Measurements from ENCODE around the gene IL1RAPL1. TPM values are rescaled to one million over a fixed set of nuclear protein-coding genes. Genes with fewer than 3 reads are reported as not detected.

The IL1RAPL1 gene
- total and polyA plus RNA-seq, 2 donors (not counting 1 experiment from before 2014, with no cell fraction given) = 0.25 to 2.8 TPM

DNA sequence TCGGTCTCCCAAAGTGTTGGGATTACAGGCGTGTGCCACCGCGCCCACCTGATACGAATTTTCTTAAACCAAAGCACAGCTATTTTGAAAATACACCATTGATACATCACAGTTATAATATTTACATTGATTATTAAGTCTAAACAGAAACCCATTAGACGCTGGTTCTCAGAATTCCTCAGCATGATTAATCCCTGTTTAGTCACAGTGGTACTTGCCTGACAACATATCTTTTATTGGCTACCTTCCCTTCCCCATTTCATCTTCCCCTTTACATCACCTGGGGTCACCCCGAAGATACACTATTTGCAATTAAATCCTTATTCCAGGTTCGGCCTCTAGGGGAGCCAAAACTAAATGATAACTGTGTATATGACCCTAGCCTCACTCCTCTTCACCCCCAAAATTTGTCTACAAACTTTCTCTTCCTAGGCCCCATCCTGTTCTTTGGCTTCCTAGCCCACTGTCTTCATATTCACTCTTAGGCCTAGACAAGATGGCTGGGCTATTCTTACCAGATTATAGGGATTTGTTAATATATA is 36.8 kb upstream of the IL1RAPL1 start:
- H4K20me1 ChIP-seq (ENCODE audit: control insufficient read depth, extremely low read depth, insufficient read depth, low read length) = no peaks in the 10 kb centered on the region
- TF ChIP-seq, protein P1, sequence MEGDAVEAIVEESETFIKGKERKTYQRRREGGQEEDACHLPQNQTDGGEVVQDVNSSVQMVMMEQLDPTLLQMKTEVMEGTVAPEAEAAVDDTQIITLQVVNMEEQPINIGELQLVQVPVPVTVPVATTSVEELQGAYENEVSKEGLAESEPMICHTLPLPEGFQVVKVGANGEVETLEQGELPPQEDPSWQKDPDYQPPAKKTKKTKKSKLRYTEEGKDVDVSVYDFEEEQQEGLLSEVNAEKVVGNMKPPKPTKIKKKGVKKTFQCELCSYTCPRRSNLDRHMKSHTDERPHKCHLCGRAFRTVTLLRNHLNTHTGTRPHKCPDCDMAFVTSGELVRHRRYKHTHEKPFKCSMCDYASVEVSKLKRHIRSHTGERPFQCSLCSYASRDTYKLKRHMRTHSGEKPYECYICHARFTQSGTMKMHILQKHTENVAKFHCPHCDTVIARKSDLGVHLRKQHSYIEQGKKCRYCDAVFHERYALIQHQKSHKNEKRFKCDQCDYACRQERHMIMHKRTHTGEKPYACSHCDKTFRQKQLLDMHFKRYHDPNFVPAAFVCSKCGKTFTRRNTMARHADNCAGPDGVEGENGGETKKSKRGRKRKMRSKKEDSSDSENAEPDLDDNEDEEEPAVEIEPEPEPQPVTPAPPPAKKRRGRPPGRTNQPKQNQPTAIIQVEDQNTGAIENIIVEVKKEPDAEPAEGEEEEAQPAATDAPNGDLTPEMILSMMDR (conservative IDR thresholded peaks at IDR 0.05 in 1 of 2, IDR thresholded peaks at IDR 0.05 in 1 of 2; ENCODE audit: low read depth in 1 of 2, low read length in 2 of 2) = no peak
- no peak for TF ChIP-seq EZH2 (IDR thresholded peaks at IDR 0.05; ENCODE audit: low read length, missing control alignments)
- no peaks in the 10 kb centered on the region for H3K27me3 ChIP-seq (ENCODE audit: control insufficient read depth, insufficient read depth, low read length)
- H3K27ac ChIP-seq (ENCODE audit: insufficient read depth, low read length) = no peak overlapping the region
- no peak overlapping the region for H3K4me2 ChIP-seq (ENCODE audit: extremely low read depth, insufficient read depth, low read length)
- H3K36me3 ChIP-seq (ENCODE audit: control insufficient read depth, insufficient read depth, low read length) = no peaks in the 10 kb centered on the region
- no peak overlapping the region for H2AFZ ChIP-seq (ENCODE audit: low read length)
- H3K4me1 ChIP-seq (ENCODE audit: control insufficient read depth, extremely low read depth, insufficient read depth, low read length) = no peaks in the 10 kb centered on the region
- H3K9me3 ChIP-seq (ENCODE audit: control insufficient read depth, insufficient read depth, low read depth, low read length) = no peaks in the 10 kb centered on the region
- no peak overlapping the region for H3K4me3 ChIP-seq (replicated peaks in 1 of 4; ENCODE audit: control extremely low read depth in 1 of 4, insufficient read depth in 1 of 4, low read depth in 3 of 4, low read length in 4 of 4)
- H3K79me2 ChIP-seq (ENCODE audit: control insufficient read depth, insufficient read depth, low read length) = no peaks in the 10 kb centered on the region
- no peak for DNase-seq (ENCODE audit: low read depth in 2 of 2)
- no peak overlapping the region for H3K9ac ChIP-seq (ENCODE audit: insufficient read depth, low read length)

DNA sequence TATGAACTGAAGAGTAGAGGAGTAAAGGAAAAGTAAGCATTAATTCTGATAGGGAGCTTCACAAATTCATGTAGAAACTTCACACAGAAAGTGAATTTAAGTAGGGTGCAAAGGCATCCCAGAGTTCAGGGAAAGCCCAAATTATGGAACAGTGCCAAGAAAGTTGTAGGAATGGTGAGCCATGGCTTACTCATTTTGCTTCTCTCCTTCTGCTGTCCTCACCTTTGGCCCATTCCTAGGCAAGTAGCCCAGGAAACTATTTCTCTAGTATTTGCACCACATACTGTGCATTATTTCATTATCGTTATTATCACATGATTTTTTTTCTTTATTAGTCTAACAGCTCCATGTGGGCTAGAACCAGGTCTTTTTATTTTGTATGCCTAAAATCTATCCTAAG is 34.9 kb upstream of the IL1RAPL1 start:
- DNase-seq (ENCODE audit: low read depth in 2 of 2) = peak; percentile 3 to 17
- H3K27me3 ChIP-seq (ENCODE audit: control insufficient read depth, insufficient read depth, low read length) = no peaks in the 10 kb centered on the region
- TF ChIP-seq, protein P1 (conservative IDR thresholded peaks at IDR 0.05 in 1 of 2, IDR thresholded peaks at IDR 0.05 in 1 of 2; ENCODE audit: low read depth in 1 of 2, low read length in 2 of 2) = no peak
- TF ChIP-seq EZH2 (IDR thresholded peaks at IDR 0.05; ENCODE audit: low read length, missing control alignments) = no peak

DNA sequence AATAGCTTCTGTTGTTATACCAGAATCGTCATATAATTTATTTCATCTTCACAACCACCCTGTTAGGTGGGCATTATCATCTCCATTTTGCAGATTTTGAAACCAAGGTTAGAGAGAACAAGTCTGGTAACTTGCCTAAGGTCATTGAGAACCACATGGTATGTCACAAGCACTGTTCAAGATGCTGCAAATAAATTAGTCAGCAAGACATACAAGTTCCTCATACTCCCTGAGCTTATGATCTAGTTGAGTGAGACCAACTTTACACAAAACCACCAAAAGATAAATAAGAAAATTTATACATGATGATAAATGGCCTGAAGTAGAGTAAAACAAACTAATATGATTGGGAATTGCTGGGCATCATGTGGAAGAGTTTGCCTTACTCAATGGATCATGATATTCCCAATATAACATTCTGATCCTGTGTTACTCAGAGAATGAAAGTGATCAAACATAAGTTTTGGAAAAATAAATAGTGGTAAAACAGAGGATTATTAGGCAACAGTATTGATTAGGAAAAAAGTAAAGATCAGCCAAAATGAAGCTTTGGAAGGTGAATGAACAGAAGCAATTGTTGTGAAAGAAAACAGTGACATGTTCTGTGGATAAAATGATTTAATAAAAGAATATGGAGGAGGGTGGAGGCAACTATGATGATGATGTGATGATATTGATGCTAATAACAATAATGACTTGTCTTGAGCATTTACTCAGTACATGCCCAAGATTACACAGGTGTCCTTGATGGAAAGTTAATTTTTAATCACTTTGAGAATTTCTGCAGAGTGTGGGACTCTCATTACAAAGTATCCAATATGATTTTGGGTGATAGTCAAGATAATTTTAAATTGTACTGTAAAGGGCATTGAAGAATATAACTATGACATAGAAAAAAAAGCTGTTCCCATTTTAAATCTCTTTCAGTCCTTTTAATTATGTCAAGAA is 34.1 kb upstream of the IL1RAPL1 start:
- Histone ChIP-seq H3K36me3 (ENCODE audit: control insufficient read depth, insufficient read depth, low read length) (no peaks in the 10 kb centered on the region), H4K20me1 (ENCODE audit: control insufficient read depth, extremely low read depth, insufficient read depth, low read length) (no peaks in the 10 kb centered on the region), H3K79me2 (ENCODE audit: control insufficient read depth, insufficient read depth, low read length) (no peaks in the 10 kb centered on the region), H2AFZ (ENCODE audit: low read length) (no peak overlapping the region), H3K4me2 (ENCODE audit: extremely low read depth, insufficient read depth, low read length) (no peak overlapping the region), H3K9me3 (ENCODE audit: control insufficient read depth, insufficient read depth, low read depth, low read length) (no peaks in the 10 kb centered on the region), H3K9ac (ENCODE audit: insufficient read depth, low read length) (no peak overlapping the region), H3K27ac (ENCODE audit: insufficient read depth, low read length) (no peak overlapping the region), H3K27me3 (ENCODE audit: control insufficient read depth, insufficient read depth, low read length) (no peaks in the 10 kb centered on the region), H3K4me1 (ENCODE audit: control insufficient read depth, extremely low read depth, insufficient read depth, low read length) (no peaks in the 10 kb centered on the region), H3K4me3 (replicated peaks in 1 of 4; ENCODE audit: control extremely low read depth in 1 of 4, insufficient read depth in 1 of 4, low read depth in 3 of 4, low read length in 4 of 4) (no peak overlapping the region)
- no peak for TF ChIP-seq EZH2 (IDR thresholded peaks at IDR 0.05; ENCODE audit: low read length, missing control alignments)
- TF ChIP-seq, protein P1 (conservative IDR thresholded peaks at IDR 0.05 in 1 of 2, IDR thresholded peaks at IDR 0.05 in 1 of 2; ENCODE audit: low read depth in 1 of 2, low read length in 2 of 2) = no peak
- no peak for DNase-seq (ENCODE audit: low read depth in 2 of 2)

More for the DNA sequence above, 34.9 kb upstream of the IL1RAPL1 start:
- Histone ChIP-seq H3K27ac (ENCODE audit: insufficient read depth, low read length) (no peak overlapping the region), H3K79me2 (ENCODE audit: control insufficient read depth, insufficient read depth, low read length) (no peaks in the 10 kb centered on the region), H3K36me3 (ENCODE audit: control insufficient read depth, insufficient read depth, low read length) (no peaks in the 10 kb centered on the region), H3K9me3 (ENCODE audit: control insufficient read depth, insufficient read depth, low read depth, low read length) (no peaks in the 10 kb centered on the region), H4K20me1 (ENCODE audit: control insufficient read depth, extremely low read depth, insufficient read depth, low read length) (no peaks in the 10 kb centered on the region), H2AFZ (ENCODE audit: low read length) (no peak overlapping the region), H3K4me1 (ENCODE audit: control insufficient read depth, extremely low read depth, insufficient read depth, low read length) (no peaks in the 10 kb centered on the region), H3K4me2 (ENCODE audit: extremely low read depth, insufficient read depth, low read length) (no peak overlapping the region), H3K4me3 (replicated peaks in 1 of 4; ENCODE audit: control extremely low read depth in 1 of 4, insufficient read depth in 1 of 4, low read depth in 3 of 4, low read length in 4 of 4) (no peak overlapping the region), H3K9ac (ENCODE audit: insufficient read depth, low read length) (no peak overlapping the region)

Data from fibroblast of lung (primary cell).